Liver (tissue), 9 donors: ENCODE results near the gene CAPN3. TPM values are rescaled to one million over a fixed set of nuclear protein-coding genes. Genes with fewer than 3 reads are reported as not detected.

Source experiments
- DNase-seq: peaks from one replicate; pipeline ENCODE4 v3.0.0-alpha.2; 2017; ENCODE audit warnings: low spot score
- H3K27ac ChIP-seq, 2 donors: one replicate each; pipeline ENCODE4 v1.7.0; 2013; ENCODE audit warnings: inconsistent platforms in 2 of 2, low read length in 2 of 2, control low read depth in 1 of 2, low read depth in 1 of 2, mild to moderate bottlenecking in 1 of 2
- H3K27me3 ChIP-seq, 4 donors: one replicate each; pipeline versions ENCODE4 v1.6.1 to v1.7.0; 2013; ENCODE audit warnings: low read length in 3 of 4, inconsistent platforms in 1 of 4, mild to moderate bottlenecking in 1 of 4, moderate library complexity in 1 of 4; ENCODE audit not compliant: control insufficient read depth in 4 of 4, insufficient read depth in 4 of 4
- H3K36me3 ChIP-seq, 4 donors: one replicate each; pipeline versions ENCODE4 v1.6.1 to v1.7.0; 2013; ENCODE audit warnings: low read length in 3 of 4, mild to moderate bottlenecking in 3 of 4, low read depth in 1 of 4, moderate library complexity in 1 of 4; ENCODE audit not compliant: control insufficient read depth in 4 of 4, insufficient read depth in 3 of 4
- H3K4me1 ChIP-seq, 4 donors: one replicate each; pipeline versions ENCODE4 v1.6.1 to v1.7.0; 2013; ENCODE audit warnings: low read length in 3 of 4, mild to moderate bottlenecking in 3 of 4, moderate library complexity in 1 of 4; ENCODE audit not compliant: control insufficient read depth in 4 of 4, insufficient read depth in 4 of 4
- H3K4me3 ChIP-seq, 3 donors: one replicate each; pipeline versions ENCODE4 v1.6.1 to v1.7.0; 2013; ENCODE audit warnings: low read length in 3 of 3, control low read depth in 1 of 3, low read depth in 1 of 3, mild to moderate bottlenecking in 1 of 3
- H3K9ac ChIP-seq, 2 donors: one replicate each; pipeline ENCODE4 v1.7.0; 2013; ENCODE audit warnings: low read length in 2 of 2, mild to moderate bottlenecking in 2 of 2, moderate library complexity in 2 of 2, control low read depth in 1 of 2, low read depth in 1 of 2
- H3K9me3 ChIP-seq, 4 donors: one replicate each; pipeline versions ENCODE4 v1.6.1 to v1.7.0; 2013; ENCODE audit warnings: low read length in 3 of 4; ENCODE audit not compliant: control insufficient read depth in 4 of 4
- EGR1 ChIP-seq, 2 donors: IDR thresholded peaks; 2 replicates each; pipeline ENCODE4 v1.6.1; 2016 to 2018; ENCODE audit warnings: antibody characterized with exemption in 2 of 2, low read depth in 2 of 2
- FOXA1 ChIP-seq: IDR thresholded peaks from 2 replicates; pipeline ENCODE4 v1.6.1; 2016; ENCODE audit warnings: antibody characterized with exemption
- FOXA2 ChIP-seq: IDR thresholded peaks from 2 replicates; pipeline ENCODE4 v1.6.1; 2016; ENCODE audit warnings: antibody characterized with exemption
- GABPA ChIP-seq, 2 donors: IDR thresholded peaks in 1 of 2; conservative IDR thresholded peaks in 1 of 2; 2 replicates each; pipeline ENCODE4 v1.6.1; 2016; ENCODE audit warnings: antibody characterized with exemption in 2 of 2, mild to moderate bottlenecking in 1 of 2, moderate library complexity in 1 of 2
- HNF4G ChIP-seq: IDR thresholded peaks from 2 replicates; pipeline ENCODE4 v1.6.1; 2016; ENCODE audit warnings: antibody characterized with exemption
- JUND ChIP-seq, 2 donors: IDR thresholded peaks; 2 replicates each; pipeline ENCODE4 v1.6.1; 2016; ENCODE audit warnings: antibody characterized with exemption in 2 of 2
- NR2F2 ChIP-seq: IDR thresholded peaks from 2 replicates; pipeline ENCODE4 v1.6.1; 2016; ENCODE audit warnings: antibody characterized with exemption
- RAD21 ChIP-seq, 2 donors: IDR thresholded peaks; 2 replicates each; pipeline ENCODE4 v1.6.1; 2016; ENCODE audit warnings: antibody characterized with exemption in 2 of 2, mild to moderate bottlenecking in 2 of 2
- RXRA ChIP-seq, 2 donors: IDR thresholded peaks; 2 replicates each; pipeline ENCODE4 v1.6.1; 2017 to 2018; ENCODE audit warnings: antibody characterized with exemption in 2 of 2, mild to moderate bottlenecking in 1 of 2
- SP1 ChIP-seq: IDR thresholded peaks from 2 replicates; pipeline ENCODE4 v1.6.1; 2018; ENCODE audit warnings: antibody characterized with exemption, mild to moderate bottlenecking
- TAF1 ChIP-seq: conservative IDR thresholded peaks from 2 replicates; pipeline ENCODE4 v1.6.1; 2016; ENCODE audit warnings: antibody characterized with exemption, mild to moderate bottlenecking
- WGBS: extraction: QIAGEN DNeasy Blood & Tissue Kit; methylation state at CpG from one replicate; pipeline ENCODE4 v1.1.7; 2013; 5-methylcytosine and 5-hydroxymethylcytosine counted together
- polyA plus RNA-seq, 2 donors: library from polyadenylated mRNA; stranded (reverse) in 1 of 2; unstranded in 1 of 2; fragments of 200-250 nt in 1 of 2; fragments of >200 nt in 1 of 2; fragmentation: Nextera tagmentation in 1 of 2; extraction: Ambion mirVana in 1 of 2; gene quantifications; one replicate each; pipeline versions ENCODE4 v1.2.1 to v1.2.3, GENCODE V29; 2013 to 2015
- total RNA-seq, 2 donors: library from RNA; depleted of rRNA; stranded (reverse); fragments of >200 nt; gene quantifications; one replicate each; pipeline ENCODE4 v1.2.3, GENCODE V29; 2014
- TF ChIP-seq, protein P1 (sequence below): IDR thresholded peaks from 2 replicates; pipeline ENCODE4 v1.6.1; 2016; ENCODE audit warnings: antibody characterized with exemption, mild to moderate bottlenecking
- TF ChIP-seq, protein P2 (sequence below): IDR thresholded peaks from 2 replicates; pipeline ENCODE4 v1.6.1; 2016; ENCODE audit warnings: antibody characterized with exemption
- TF ChIP-seq, protein P3 (sequence below): fragments of 150-350 bp; IDR thresholded peaks from 2 replicates; pipeline ENCODE4 v1.5.1; 2017; ENCODE audit warnings: improper control_type of control experiment, low read depth, low read length; ENCODE audit not compliant: missing input control
- TF ChIP-seq, protein P4 (sequence below): IDR thresholded peaks from 2 replicates; pipeline ENCODE4 v1.6.1; 2016; ENCODE audit warnings: antibody characterized with exemption
- donor health status: healthy.
- donor health status: healthy.
- donor health status: healthy.
- donor health status: healthy.
- donor health status: healthy.

Gene CAPN3
- total and polyA plus RNA-seq, 4 donors: 2.0 to 6.1 (median 4.2) TPM

DNA sequence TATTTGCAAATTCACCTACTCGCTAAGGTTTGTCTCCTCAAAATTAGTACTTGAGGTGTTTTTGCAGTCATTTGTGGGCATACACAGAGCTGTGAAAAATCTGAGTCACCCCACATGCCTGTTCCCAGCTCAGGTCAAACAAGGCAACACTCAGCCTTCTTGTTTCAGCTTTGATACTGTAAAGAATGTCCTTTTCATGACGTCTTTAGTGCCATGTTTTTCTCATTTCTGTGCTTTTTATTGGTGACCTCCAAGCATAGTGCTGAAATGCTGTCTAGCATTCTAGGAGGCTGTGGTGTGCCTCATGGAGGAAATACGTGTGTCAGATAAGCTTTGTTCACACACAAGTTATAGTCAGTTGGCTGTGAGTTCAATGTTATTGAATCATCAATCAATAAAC lies 8.8 kb downstream of the CAPN3 start (continued):
- TF ChIP-seq, protein P1, sequence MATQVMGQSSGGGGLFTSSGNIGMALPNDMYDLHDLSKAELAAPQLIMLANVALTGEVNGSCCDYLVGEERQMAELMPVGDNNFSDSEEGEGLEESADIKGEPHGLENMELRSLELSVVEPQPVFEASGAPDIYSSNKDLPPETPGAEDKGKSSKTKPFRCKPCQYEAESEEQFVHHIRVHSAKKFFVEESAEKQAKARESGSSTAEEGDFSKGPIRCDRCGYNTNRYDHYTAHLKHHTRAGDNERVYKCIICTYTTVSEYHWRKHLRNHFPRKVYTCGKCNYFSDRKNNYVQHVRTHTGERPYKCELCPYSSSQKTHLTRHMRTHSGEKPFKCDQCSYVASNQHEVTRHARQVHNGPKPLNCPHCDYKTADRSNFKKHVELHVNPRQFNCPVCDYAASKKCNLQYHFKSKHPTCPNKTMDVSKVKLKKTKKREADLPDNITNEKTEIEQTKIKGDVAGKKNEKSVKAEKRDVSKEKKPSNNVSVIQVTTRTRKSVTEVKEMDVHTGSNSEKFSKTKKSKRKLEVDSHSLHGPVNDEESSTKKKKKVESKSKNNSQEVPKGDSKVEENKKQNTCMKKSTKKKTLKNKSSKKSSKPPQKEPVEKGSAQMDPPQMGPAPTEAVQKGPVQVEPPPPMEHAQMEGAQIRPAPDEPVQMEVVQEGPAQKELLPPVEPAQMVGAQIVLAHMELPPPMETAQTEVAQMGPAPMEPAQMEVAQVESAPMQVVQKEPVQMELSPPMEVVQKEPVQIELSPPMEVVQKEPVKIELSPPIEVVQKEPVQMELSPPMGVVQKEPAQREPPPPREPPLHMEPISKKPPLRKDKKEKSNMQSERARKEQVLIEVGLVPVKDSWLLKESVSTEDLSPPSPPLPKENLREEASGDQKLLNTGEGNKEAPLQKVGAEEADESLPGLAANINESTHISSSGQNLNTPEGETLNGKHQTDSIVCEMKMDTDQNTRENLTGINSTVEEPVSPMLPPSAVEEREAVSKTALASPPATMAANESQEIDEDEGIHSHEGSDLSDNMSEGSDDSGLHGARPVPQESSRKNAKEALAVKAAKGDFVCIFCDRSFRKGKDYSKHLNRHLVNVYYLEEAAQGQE: no peak
- no peak for TF ChIP-seq RAD21 (IDR thresholded peaks at IDR 0.05)
- no peak for TF ChIP-seq GABPA (IDR thresholded peaks at IDR 0.05 in 1 of 2, conservative IDR thresholded peaks at IDR 0.05 in 1 of 2)
- no peak for TF ChIP-seq NR2F2
- no peak for TF ChIP-seq SP1
- TF ChIP-seq EGR1 (IDR thresholded peaks at IDR 0.05; ENCODE audit: low read depth in 2 of 2): no peak
- TF ChIP-seq FOXA2: no peak
- TF ChIP-seq FOXA1: no peak
- TF ChIP-seq JUND (IDR thresholded peaks at IDR 0.05): no peak

DNA sequence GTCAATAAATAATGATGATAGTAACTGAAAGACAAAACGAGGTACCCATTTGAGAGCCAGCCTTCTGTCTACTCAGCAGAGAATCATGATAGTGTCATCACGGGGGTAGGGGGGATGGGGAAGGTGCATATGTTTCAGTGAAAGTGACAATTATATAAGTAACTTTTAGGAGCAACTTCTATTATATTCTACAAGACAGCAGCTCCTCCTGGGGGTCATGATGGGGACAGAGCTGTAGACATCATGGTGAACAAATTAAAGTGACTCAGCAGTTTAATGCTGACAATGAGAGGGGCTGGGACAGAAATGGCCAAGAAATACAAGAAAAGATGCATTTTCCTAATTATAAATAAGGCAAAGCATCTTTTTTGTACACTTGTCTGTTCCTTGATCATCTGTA lies 11.8 kb downstream of the CAPN3 start:
- WGBS: 85% methylated on average over 2 of the region's 2 CpGs
- Histone ChIP-seq H3K9ac (no peak overlapping the region), H3K9me3 (no peaks in the 10 kb centered on the region), H3K27me3 (no peaks in the 10 kb centered on the region), H3K4me3 (no peak overlapping the region), H3K36me3 (no peaks in the 10 kb centered on the region), H3K4me1 (no peaks in the 10 kb centered on the region), H3K27ac (no peak overlapping the region)
- DNase-seq: no peak
- no peak for TF ChIP-seq NR2F2
- TF ChIP-seq GABPA (IDR thresholded peaks at IDR 0.05 in 1 of 2, conservative IDR thresholded peaks at IDR 0.05 in 1 of 2): no peak
- TF ChIP-seq TAF1: no peak
- TF ChIP-seq, protein P2, sequence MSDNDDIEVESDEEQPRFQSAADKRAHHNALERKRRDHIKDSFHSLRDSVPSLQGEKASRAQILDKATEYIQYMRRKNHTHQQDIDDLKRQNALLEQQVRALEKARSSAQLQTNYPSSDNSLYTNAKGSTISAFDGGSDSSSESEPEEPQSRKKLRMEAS: no peak
- no peak for TF ChIP-seq HNF4G
- TF ChIP-seq, protein P3, sequence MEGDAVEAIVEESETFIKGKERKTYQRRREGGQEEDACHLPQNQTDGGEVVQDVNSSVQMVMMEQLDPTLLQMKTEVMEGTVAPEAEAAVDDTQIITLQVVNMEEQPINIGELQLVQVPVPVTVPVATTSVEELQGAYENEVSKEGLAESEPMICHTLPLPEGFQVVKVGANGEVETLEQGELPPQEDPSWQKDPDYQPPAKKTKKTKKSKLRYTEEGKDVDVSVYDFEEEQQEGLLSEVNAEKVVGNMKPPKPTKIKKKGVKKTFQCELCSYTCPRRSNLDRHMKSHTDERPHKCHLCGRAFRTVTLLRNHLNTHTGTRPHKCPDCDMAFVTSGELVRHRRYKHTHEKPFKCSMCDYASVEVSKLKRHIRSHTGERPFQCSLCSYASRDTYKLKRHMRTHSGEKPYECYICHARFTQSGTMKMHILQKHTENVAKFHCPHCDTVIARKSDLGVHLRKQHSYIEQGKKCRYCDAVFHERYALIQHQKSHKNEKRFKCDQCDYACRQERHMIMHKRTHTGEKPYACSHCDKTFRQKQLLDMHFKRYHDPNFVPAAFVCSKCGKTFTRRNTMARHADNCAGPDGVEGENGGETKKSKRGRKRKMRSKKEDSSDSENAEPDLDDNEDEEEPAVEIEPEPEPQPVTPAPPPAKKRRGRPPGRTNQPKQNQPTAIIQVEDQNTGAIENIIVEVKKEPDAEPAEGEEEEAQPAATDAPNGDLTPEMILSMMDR: no peak
- TF ChIP-seq JUND (IDR thresholded peaks at IDR 0.05): no peak
- no peak for TF ChIP-seq RXRA (IDR thresholded peaks at IDR 0.05)
- TF ChIP-seq, protein P4, sequence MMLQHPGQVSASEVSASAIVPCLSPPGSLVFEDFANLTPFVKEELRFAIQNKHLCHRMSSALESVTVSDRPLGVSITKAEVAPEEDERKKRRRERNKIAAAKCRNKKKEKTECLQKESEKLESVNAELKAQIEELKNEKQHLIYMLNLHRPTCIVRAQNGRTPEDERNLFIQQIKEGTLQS: no peak
- no peak for TF ChIP-seq EGR1 (IDR thresholded peaks at IDR 0.05; ENCODE audit: low read depth in 2 of 2)
- TF ChIP-seq, protein P1: no peak
